SH-SY5Y (cell line): ENCODE data around the gene NOP56.

Experiments
- GATA2 ChIP-seq: IDR thresholded peaks from 2 replicates; pipeline ENCODE4 v1.6.1; 2011; ENCODE audit warnings: mild to moderate bottlenecking, low read depth, low read length
- GATA3 ChIP-seq: IDR thresholded peaks from 2 replicates; pipeline ENCODE4 v1.6.1; 2011; ENCODE audit warnings: low read depth, mild to moderate bottlenecking, low read length, moderate library complexity

Gene NOP56

GRCh38 chr20:2624190-2624589, 28.2 kb upstream of the NOP56 start:
- TF ChIP-seq GATA2 (no peak), GATA3 (no peak)

DNA sequence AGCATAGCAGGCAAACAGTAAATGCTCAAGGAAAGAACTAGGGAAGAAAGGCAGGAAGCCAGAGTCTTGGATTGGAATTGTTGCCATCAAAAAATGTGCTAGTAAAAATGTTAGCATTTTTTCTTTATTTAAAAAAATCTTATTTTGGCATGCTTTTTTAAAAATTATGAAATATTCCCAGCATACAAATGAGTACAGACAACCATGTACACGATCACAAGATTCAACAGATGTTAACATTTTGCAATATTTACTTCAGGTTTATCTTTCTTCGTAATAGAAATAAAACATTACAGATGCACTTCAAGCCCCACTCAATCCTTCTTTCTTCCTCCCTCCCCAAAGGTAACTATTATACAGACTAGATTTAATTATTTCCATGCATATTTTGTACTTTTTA, 27.4 kb upstream of the NOP56 start:
- TF ChIP-seq GATA3, result no peak
- TF ChIP-seq GATA2, result no peak

DNA sequence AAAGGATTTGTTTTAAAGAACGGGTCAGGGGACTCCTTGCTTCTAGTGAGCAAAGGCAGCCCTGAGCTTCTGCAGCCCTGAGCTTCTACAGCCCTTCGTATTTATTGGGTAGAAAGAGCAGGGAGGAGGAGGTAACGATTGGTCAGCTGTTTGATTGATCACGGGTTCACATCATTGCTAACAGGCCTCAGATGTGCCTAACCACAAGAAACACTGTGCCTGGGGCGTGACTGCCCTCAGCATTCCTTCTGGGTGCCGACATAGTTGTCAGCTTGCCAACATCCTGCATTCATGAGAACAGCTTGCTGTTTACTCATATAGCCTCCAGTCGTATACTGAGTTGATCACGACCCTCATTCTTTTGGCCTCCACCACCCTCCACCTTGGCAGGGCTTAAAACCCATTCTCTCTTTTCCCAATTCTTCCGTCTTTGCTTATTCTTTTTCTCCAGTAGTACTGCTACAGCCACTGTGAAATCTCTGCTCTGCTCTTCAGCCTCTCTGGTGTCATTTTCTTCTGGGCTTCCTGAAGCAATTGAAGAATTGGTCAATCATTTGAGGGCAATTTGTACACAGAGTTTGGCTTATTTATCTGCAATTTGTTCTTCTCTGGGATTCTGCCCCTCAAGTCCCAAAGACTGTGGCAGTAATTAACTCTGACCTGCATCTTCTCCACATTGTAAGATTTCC, 25.4 kb upstream of the NOP56 start:
- TF ChIP-seq GATA3, result no peak
- no peak for TF ChIP-seq GATA2

- TF ChIP-seq GATA2, result no peak
- no peak for TF ChIP-seq GATA3
These were observed 21.2 kb upstream of the NOP56 start for GRCh38 chr20:2631228-2631627.

DNA sequence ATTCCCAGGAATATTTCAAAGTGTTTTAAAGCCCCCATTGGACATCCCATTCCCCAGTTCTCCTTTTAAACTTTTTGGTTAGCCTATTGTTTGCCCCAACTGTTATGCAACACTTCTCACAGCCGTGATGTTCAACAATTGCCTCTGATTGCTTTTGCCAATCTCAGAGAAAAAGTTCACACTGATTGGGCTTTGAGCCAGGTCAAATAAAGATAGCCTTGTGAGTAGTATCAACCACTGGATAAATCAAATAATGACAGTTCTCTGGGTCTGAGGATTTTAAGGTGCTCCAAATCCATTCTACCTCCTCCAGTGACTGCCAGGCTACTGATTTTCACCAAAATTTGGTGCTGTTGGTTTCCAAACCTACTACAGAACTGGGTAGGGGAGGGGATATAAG, 19.1 kb upstream of the NOP56 start:
- TF ChIP-seq GATA3 (no peak), GATA2 (no peak)

DNA sequence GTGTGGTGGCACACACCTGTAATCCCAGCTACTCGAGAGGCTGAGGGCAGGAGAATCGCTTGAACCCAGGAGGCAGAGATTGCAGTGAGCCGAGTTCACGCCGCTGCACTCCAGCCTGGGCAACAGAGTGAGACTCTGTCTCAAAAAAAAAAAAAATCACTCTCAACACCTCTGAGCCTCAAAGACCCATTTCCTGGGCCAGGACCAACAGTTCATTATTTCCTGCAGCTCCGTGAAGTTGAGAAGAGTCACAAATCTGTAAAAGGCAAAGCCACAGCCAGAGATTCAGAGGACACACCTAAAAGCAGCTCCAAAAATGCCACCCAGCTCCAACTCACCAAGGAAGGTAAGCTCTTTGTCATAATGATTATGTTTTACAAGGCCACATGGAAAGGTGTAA, 15.2 kb upstream of the NOP56 start:
- TF ChIP-seq GATA2 (no peak), GATA3 (no peak)

GRCh38 chr20:2640260-2640659, 12.2 kb upstream of the NOP56 start:
- no peak for TF ChIP-seq GATA2
- TF ChIP-seq GATA3, result no peak

DNA sequence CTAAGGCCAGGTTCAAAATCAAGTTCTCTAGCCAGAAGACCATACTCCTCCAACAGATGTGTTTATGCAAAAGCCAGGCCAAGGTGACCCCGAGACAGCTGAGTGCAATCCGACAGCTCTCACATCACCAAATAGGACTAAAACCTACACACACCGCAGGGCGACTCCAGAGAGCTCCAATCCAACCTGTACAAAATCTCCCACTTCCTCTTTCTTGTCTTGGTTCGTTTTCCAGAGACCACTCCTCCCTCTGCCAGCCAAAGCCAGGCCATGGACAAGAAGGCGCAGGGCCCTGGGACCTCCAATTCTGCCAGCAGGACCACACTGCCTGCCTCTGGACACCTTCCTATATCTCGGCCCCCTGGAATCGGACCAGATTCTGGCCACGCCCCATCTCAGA, 11.5 kb upstream of the NOP56 start:
- TF ChIP-seq GATA3, result no peak
- no peak for TF ChIP-seq GATA2

DNA sequence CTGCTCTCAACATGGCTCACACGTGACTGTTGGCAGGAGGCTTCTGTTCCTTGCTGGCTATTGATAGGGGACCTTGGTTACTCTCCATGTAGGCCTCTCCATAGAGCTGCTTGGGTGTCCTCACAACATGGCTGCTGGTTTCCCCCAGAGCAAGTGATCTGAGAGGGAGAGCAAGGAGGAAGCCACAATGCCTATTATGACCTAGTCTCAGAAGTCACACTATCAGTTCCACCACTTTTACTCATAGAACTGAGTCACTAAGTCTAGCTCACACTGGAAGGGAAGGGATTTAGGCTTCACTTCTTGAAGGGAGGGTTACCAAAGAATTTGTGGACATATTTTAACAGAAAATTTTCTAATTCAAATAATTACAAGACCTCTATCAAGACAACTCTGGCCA, 8.7 kb upstream of the NOP56 start:
- TF ChIP-seq GATA3 (no peak), GATA2 (no peak)

GRCh38 chr20:2652724-2653555, 508 bp downstream of the NOP56 start:
- TF ChIP-seq GATA2, result no peak

DNA sequence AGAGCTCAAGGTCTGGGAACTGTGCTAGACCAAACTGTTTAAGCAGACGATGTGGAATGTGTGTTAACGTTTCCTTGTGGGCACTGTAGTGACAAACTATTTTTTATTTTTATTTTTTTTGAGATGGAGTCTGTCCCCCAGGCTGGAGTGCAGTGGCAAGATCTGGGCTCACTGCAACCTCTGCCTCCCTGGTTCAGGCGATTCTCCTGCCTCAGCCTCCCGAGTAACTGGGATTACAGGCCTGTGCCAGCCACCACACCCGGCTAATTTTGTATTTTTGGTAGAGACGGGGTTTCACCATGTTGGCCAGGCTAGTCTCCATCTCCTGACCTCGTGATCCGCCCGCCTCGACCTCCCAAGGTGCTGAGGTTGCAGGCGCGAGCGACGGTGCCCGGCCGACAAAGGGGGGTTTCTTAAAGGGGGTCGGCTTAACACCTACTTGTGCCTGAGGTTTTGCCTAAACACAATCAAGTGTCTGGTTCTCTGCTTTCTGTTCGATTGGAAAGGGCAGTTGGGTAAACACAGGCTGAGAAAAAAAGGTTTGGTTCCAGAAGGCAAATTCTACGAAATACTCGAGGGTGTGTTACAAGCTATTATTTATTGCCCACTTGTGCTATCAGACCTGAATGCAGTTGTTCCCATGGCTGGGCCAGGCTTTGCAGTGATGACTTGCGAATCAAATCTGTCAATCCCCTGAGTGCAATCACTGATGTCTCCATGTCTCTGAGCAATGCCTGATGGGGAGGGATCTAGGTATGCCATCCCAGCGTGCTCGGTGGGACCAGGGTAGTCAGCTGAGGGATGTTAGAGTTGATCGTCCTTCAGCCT, 1.3 kb downstream of the NOP56 start:
- TF ChIP-seq GATA2, result no peak
- TF ChIP-seq GATA3, result no peak

DNA sequence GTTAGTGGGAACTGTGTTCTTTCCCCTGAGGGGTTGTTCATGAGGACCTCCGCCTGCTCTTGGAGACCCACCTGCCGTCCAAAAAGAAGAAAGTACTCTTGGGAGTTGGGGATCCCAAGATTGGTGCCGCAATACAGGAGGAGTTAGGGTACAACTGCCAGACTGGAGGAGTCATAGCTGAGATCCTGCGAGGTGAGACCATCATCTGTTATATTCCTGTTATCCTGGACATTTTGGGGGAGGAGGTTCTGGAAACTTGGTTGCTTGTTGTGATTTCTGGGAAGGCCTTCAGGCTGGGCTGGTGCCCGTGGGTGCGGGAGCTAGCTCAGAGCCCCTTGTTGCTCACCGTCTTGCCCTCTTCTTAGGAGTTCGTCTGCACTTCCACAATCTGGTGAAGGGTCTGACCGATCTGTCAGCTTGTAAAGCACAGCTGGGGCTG, 2.0 kb downstream of the NOP56 start:
- TF ChIP-seq GATA2 (no peak), GATA3 (no peak)

- TF ChIP-seq GATA3, result no peak
- TF ChIP-seq GATA2, result no peak
These were observed 2.4 kb downstream of the NOP56 start for GRCh38 chr20:2654831-2655230.

DNA sequence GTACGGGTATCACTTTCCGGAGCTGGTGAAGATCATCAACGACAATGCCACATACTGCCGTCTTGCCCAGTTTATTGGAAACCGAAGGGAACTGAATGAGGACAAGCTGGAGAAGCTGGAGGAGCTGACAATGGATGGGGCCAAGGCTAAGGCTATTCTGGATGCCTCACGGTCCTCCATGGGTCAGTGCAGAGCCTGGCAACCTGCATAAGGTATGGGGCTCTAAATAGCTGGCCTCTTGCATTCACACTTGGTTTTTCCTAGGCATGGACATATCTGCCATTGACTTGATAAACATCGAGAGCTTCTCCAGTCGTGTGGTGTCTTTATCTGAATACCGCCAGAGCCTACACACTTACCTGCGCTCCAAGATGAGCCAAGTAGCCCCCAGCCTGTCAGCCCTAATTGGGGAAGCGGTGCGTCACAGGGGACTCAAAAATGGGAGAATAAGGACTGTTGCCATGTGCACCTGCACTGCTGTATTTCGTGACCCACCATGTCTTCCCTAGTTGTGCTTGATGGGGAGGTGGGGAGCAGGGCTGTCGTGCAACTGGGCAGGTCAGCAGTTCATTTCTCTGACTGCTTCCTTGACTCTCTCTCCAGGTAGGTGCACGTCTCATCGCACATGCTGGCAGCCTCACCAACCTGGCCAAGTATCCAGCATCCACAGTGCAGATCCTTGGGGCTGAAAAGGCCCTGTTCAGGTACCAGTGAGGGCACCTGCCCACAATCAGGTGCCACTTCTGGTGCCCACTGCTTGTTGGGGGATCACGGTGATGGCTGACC, 3.1 kb downstream of the NOP56 start:
- TF ChIP-seq GATA2 (no peak), GATA3 (no peak)
